Measurements from ENCODE around the gene CYBA. TPM values are rescaled to one million over a fixed set of nuclear protein-coding genes. Genes with fewer than 3 reads are reported as not detected.

The CYBA gene
- total and polyA plus RNA-seq, 10 of the 15 experiments (the other 5 are each of a cell fraction or from before 2014, with no cell fraction given): 0.55 to 598 (median 258) TPM

GRCh38 chr16:88696441-88696840, 45.6 kb upstream of the CYBA start:
- in situ Hi-C loops (cut with MboI): no loop called here
- ChIA-PET RAD21 (ENCODE audit: unreplicated experiment) (no interaction called here), SMC1A (ENCODE audit: uncharacterized antibody, unreplicated experiment) (no interaction called here), POLR2A (no interaction called here), CTCF (interaction anchor here (0.6 kb wide), 1 partner anchor 46 kb away, joined by 3 read pairs; no protein-coding TSS in a partner anchor)
- Histone ChIP-seq H2AFZ (ENCODE audit: control insufficient read depth, low read depth, low read length) (no peak overlapping the region), H3K9ac (ENCODE audit: control insufficient read depth, insufficient read depth, low read length) (no peak overlapping the region), H3K27ac (ENCODE audit: control insufficient read depth, insufficient read depth) (no peak overlapping the region), H4K20me1 (ENCODE audit: control insufficient read depth, insufficient read depth) (no peaks in the 10 kb centered on the region), H3K79me2 (ENCODE audit: control insufficient read depth, insufficient read depth, low read length) (peaks cover 6% of the 10 kb centered on the region), H3K4me3 (no peak overlapping the region), H3K9me3 (replicated peaks; ENCODE audit: control insufficient read depth, insufficient read depth, low read length) (no peaks in the 10 kb centered on the region), H3K4me1 (ENCODE audit: control insufficient read depth, insufficient read depth, low read length) (peaks cover 29% of the 10 kb centered on the region), H3K36me3 (ENCODE audit: control insufficient read depth in 2 of 2, insufficient read depth in 2 of 2, low read length in 1 of 2) (peaks cover 0 to 7% of the 10 kb centered on the region in 2 experiments; a peak in 2 of 4 replicates), H3K4me2 (ENCODE audit: control insufficient read depth, insufficient read depth) (no peak overlapping the region), H3K27me3 (replicated peaks in 1 of 2; ENCODE audit: control insufficient read depth in 2 of 2, insufficient read depth in 2 of 2, low read length in 1 of 2) (no peaks in the 10 kb centered on the region)
- BruUV-seq (replicated peaks): no TSS peak
- 86% methylated on average over 14 of the region's 14 CpGs for WGBS (ENCODE audit: insufficient coverage, insufficient replicate concordance, low lambda C conversion rate, missing lambda C conversion rate)
- no peak for DNase-seq (ENCODE audit: low read depth, low spot score)
- ATAC-seq: no peak
- no peak for FAIRE-seq
- intact Hi-C loops (cut with micrococcal nuclease; ENCODE audit: unreplicated experiment): no loop called here
- no peak for TF ChIP-seq HDGF (IDR thresholded peaks at IDR 0.05)
- no peak for TF ChIP-seq TCF7 (IDR thresholded peaks at IDR 0.05; ENCODE audit: borderline replicate concordance)
- no peak for TF ChIP-seq PBX3 (IDR thresholded peaks at IDR 0.05; ENCODE audit: insufficient replicate concordance, low read depth, low read length)
- no peak for TF ChIP-seq GABPA (IDR thresholded peaks at IDR 0.05; ENCODE audit: low read depth)

GRCh38 chr16:88695753-88696152, 44.9 kb upstream of the CYBA start:
- ChIA-PET POLR2A (interaction anchor here (0.7 kb wide), 1 partner anchor 31 kb away, joined by 4 read pairs; no protein-coding TSS in a partner anchor), SMC1A (ENCODE audit: uncharacterized antibody, unreplicated experiment) (no interaction called here), RAD21 (ENCODE audit: unreplicated experiment) (no interaction called here), CTCF (interaction anchor here (0.6 to 0.8 kb wide), 2 partner anchors 11 to 79 kb away, joined by 3 read pairs; no protein-coding TSS in a partner anchor)
- WGBS (ENCODE audit: insufficient coverage, insufficient replicate concordance, low lambda C conversion rate, missing lambda C conversion rate): 90% methylated on average over 7 of the region's 7 CpGs
- BruUV-seq (replicated peaks): no TSS peak
- no peaks in the 10 kb centered on the region for H4K20me1 ChIP-seq (ENCODE audit: control insufficient read depth, insufficient read depth)
- no peak overlapping the region for H3K9ac ChIP-seq (ENCODE audit: control insufficient read depth, insufficient read depth, low read length)
- no peak for DNase-seq (ENCODE audit: low read depth, low spot score)
- no peak overlapping the region for H2AFZ ChIP-seq (ENCODE audit: control insufficient read depth, low read depth, low read length)
- ATAC-seq: no peak
- FAIRE-seq: no peak
- H3K4me2 ChIP-seq (ENCODE audit: control insufficient read depth, insufficient read depth): no peak overlapping the region
- H3K9me3 ChIP-seq (replicated peaks; ENCODE audit: control insufficient read depth, insufficient read depth, low read length): no peaks in the 10 kb centered on the region
- in situ Hi-C loops (cut with MboI): no loop called here
- intact Hi-C loops (cut with micrococcal nuclease; ENCODE audit: unreplicated experiment): no loop called here
- H3K79me2 ChIP-seq (ENCODE audit: control insufficient read depth, insufficient read depth, low read length): peaks cover under 1% of the 10 kb centered on the region; the same call in 1 of the 2 replicates
- H3K4me1 ChIP-seq (ENCODE audit: control insufficient read depth, insufficient read depth, low read length): peaks cover 23% of the 10 kb centered on the region
- no peak overlapping the region for H3K27ac ChIP-seq (ENCODE audit: control insufficient read depth, insufficient read depth)
- peaks cover 0 to 7% of the 10 kb centered on the region in 2 experiments; a peak in 2 of 4 replicates for H3K36me3 ChIP-seq (ENCODE audit: control insufficient read depth in 2 of 2, insufficient read depth in 2 of 2, low read length in 1 of 2)
- no peak overlapping the region for H3K4me3 ChIP-seq
- H3K27me3 ChIP-seq (replicated peaks in 1 of 2; ENCODE audit: control insufficient read depth in 2 of 2, insufficient read depth in 2 of 2, low read length in 1 of 2): no peaks in the 10 kb centered on the region
- TF ChIP-seq SREBF1 (IDR thresholded peaks at IDR 0.05; ENCODE audit: low read length): no peak
- TF ChIP-seq CUX1 (IDR thresholded peaks at IDR 0.05; ENCODE audit: insufficient replicate concordance, low read depth, low read length): no peak
- TF ChIP-seq RBBP5 (conservative IDR thresholded peaks at IDR 0.05): no peak
- no peak for TF ChIP-seq KAT2A (conservative IDR thresholded peaks at IDR 0.05; ENCODE audit: control insufficient read depth, low read depth, low read length)
- no peak for TF ChIP-seq IKZF2 (IDR thresholded peaks at IDR 0.05)
- no peak for TF ChIP-seq SMAD5 (IDR thresholded peaks at IDR 0.05; ENCODE audit: low read depth)
- TF ChIP-seq EED (IDR thresholded peaks at IDR 0.05; ENCODE audit: low read depth): no peak
- no peak for TF ChIP-seq ZZZ3 (IDR thresholded peaks at IDR 0.05; ENCODE audit: control insufficient read depth, insufficient read length, low read depth)

Measured in GM12878 (cell line).